Smooth muscle cell of the brain vasculature (primary cell): Measurements from ENCODE around the gene NDUFB11.

Experiments used
- DNase-seq: peaks from one replicate; pipeline ENCODE4 v3.0.0-alpha.2; 2012; ENCODE audit warnings: low read depth, low spot score

Gene NDUFB11

GRCh38 chrX:47174846-47175587 is 30.5 kb upstream of the NDUFB11 start:
- no peak for DNase-seq

- no peak for DNase-seq
These were observed 29.9 kb upstream of the NDUFB11 start for GRCh38 chrX:47174376-47174775.

- no peak for DNase-seq
These were observed 28.7 kb upstream of the NDUFB11 start for GRCh38 chrX:47172971-47173792.

- no peak for DNase-seq
These were observed 28.0 kb upstream of the NDUFB11 start for GRCh38 chrX:47172549-47172948.

GRCh38 chrX:47171996-47172395 is 27.5 kb upstream of the NDUFB11 start:
- DNase-seq: no peak

- DNase-seq: no peak
These were observed 26.6 kb upstream of the NDUFB11 start for GRCh38 chrX:47170861-47171692.

GRCh38 chrX:47169726-47170515 is 25.4 kb upstream of the NDUFB11 start:
- DNase-seq: no peak

- no peak for DNase-seq
These were observed 24.8 kb upstream of the NDUFB11 start for GRCh38 chrX:47169273-47169672.

GRCh38 chrX:47168495-47169073 is 24.1 kb upstream of the NDUFB11 start:
- DNase-seq: no peak

GRCh38 chrX:47166126-47166525 is 21.6 kb upstream of the NDUFB11 start:
- DNase-seq: no peak

GRCh38 chrX:47164420-47164819 is 19.9 kb upstream of the NDUFB11 start:
- DNase-seq: no peak

GRCh38 chrX:47162927-47163583 is 18.6 kb upstream of the NDUFB11 start:
- no peak for DNase-seq

- no peak for DNase-seq
These were observed 16.3 kb upstream of the NDUFB11 start for GRCh38 chrX:47160781-47161180.

GRCh38 chrX:47158781-47159180 is 14.3 kb upstream of the NDUFB11 start:
- no peak for DNase-seq

- no peak for DNase-seq
These were observed 13.6 kb upstream of the NDUFB11 start for GRCh38 chrX:47158131-47158530.

GRCh38 chrX:47156611-47157520 is 12.4 kb upstream of the NDUFB11 start:
- no peak for DNase-seq

- no peak for DNase-seq
These were observed 6.9 kb upstream of the NDUFB11 start for GRCh38 chrX:47151435-47151834.

GRCh38 chrX:47148946-47149345 is 4.4 kb upstream of the NDUFB11 start:
- DNase-seq: no peak
